ENCODE data around the gene AGBL5.
A peak's percentile ranks its signal among the peaks of the same experiment; 100 is the strongest.

AGBL5 gene

GRCh38 chr2:27039426-27039825, 12.0 kb upstream of the AGBL5 start:
- H2BK15ac ChIP-seq (ENCODE audit: low read length) = no peak overlapping the region
- no peaks in the 10 kb centered on the region for H3K9me3 ChIP-seq (replicated peaks in 1 of 2; ENCODE audit: control insufficient read depth in 2 of 2, insufficient read depth in 1 of 2, low read depth in 1 of 2, low read length in 2 of 2)
- no peak overlapping the region for H2BK5ac ChIP-seq (ENCODE audit: low read length)
- H3K14ac ChIP-seq (ENCODE audit: low read length) = no peak overlapping the region
- no peaks in the 10 kb centered on the region for H3K4me1 ChIP-seq (ENCODE audit: control insufficient read depth in 2 of 2, insufficient read depth in 1 of 2, low read depth in 1 of 2, low read length in 2 of 2)
- no CpG with 5 or more reads among the region's 6 CpGs for WGBS, 2 donors (ENCODE audit: extremely low coverage in 2 of 2, insufficient read length in 2 of 2, insufficient replicate concordance in 1 of 2)
- no peak overlapping the region for H3K4me2 ChIP-seq (ENCODE audit: insufficient read depth, low read length, poor library complexity, severe bottlenecking)
- no peaks in the 10 kb centered on the region for H3K27me3 ChIP-seq (ENCODE audit: control insufficient read depth in 3 of 3, insufficient read depth in 3 of 3, low read depth in 1 of 3, low read length in 3 of 3)
- peak overlapping the region; percentile 38 for H3K23ac ChIP-seq (ENCODE audit: low read depth, low read length, poor library complexity)
- no peak overlapping the region for H4K91ac ChIP-seq (ENCODE audit: low read depth, low read length, poor library complexity)
- H2AFZ ChIP-seq (ENCODE audit: low read length) = no peak overlapping the region
- H2BK12ac ChIP-seq (ENCODE audit: low read length) = no peak overlapping the region
- H3K27ac ChIP-seq (replicated peaks; ENCODE audit: low read length) = no peak overlapping the region
- H2AK5ac ChIP-seq (ENCODE audit: low read depth, low read length) = no peak overlapping the region
- no peak overlapping the region for H2BK120ac ChIP-seq (ENCODE audit: low read depth, low read length)
- H3K4ac ChIP-seq (ENCODE audit: low read length) = no peak overlapping the region
- H4K8ac ChIP-seq (ENCODE audit: low read depth, low read length) = no peak overlapping the region
- H3K79me1 ChIP-seq (ENCODE audit: low read depth, low read length) = no peaks in the 10 kb centered on the region
- H3K36me3 ChIP-seq (replicated peaks in 1 of 2; ENCODE audit: control insufficient read depth in 2 of 2, insufficient read depth in 2 of 2, low read length in 2 of 2) = peaks cover 52 to 78% of the 10 kb centered on the region in 2 donors
- H3K9ac ChIP-seq (ENCODE audit: low read depth, low read length, poor library complexity) = peak overlapping the region; percentile 31
- no peak overlapping the region for H3K18ac ChIP-seq (ENCODE audit: low read length)
- no peak overlapping the region for H3K4me3 ChIP-seq (ENCODE audit: low read length in 2 of 2)
- no peak for DNase-seq (ENCODE audit: low spot score)

GRCh38 chr2:27039871-27040270, 11.6 kb upstream of the AGBL5 start:
- Histone ChIP-seq H2AFZ (ENCODE audit: low read length) (no peak overlapping the region), H2BK15ac (ENCODE audit: low read length) (no peak overlapping the region), H3K79me1 (ENCODE audit: low read depth, low read length) (no peaks in the 10 kb centered on the region), H2AK5ac (ENCODE audit: low read depth, low read length) (no peak overlapping the region), H3K36me3 (replicated peaks in 1 of 2; ENCODE audit: control insufficient read depth in 2 of 2, insufficient read depth in 2 of 2, low read length in 2 of 2) (peaks cover 52 to 76% of the 10 kb centered on the region in 2 donors), H2BK5ac (ENCODE audit: low read length) (no peak overlapping the region), H2BK120ac (ENCODE audit: low read depth, low read length) (no peak overlapping the region), H3K4me3 (ENCODE audit: low read length in 2 of 2) (no peak overlapping the region), H3K27ac (replicated peaks; ENCODE audit: low read length) (no peak overlapping the region), H3K9ac (ENCODE audit: low read depth, low read length, poor library complexity) (no peak overlapping the region), H3K4me1 (ENCODE audit: control insufficient read depth in 2 of 2, insufficient read depth in 1 of 2, low read depth in 1 of 2, low read length in 2 of 2) (no peaks in the 10 kb centered on the region), H3K4ac (ENCODE audit: low read length) (no peak overlapping the region), H3K23ac (ENCODE audit: low read depth, low read length, poor library complexity) (no peak overlapping the region), H3K14ac (ENCODE audit: low read length) (no peak overlapping the region), H3K18ac (ENCODE audit: low read length) (no peak overlapping the region), H2BK12ac (ENCODE audit: low read length) (no peak overlapping the region), H4K91ac (ENCODE audit: low read depth, low read length, poor library complexity) (no peak overlapping the region), H3K9me3 (replicated peaks in 1 of 2; ENCODE audit: control insufficient read depth in 2 of 2, insufficient read depth in 1 of 2, low read depth in 1 of 2, low read length in 2 of 2) (no peaks in the 10 kb centered on the region), H3K27me3 (ENCODE audit: control insufficient read depth in 3 of 3, insufficient read depth in 3 of 3, low read depth in 1 of 3, low read length in 3 of 3) (no peaks in the 10 kb centered on the region), H4K8ac (ENCODE audit: low read depth, low read length) (no peak overlapping the region), H3K4me2 (ENCODE audit: insufficient read depth, low read length, poor library complexity, severe bottlenecking) (no peak overlapping the region)
- WGBS, 2 donors (ENCODE audit: extremely low coverage in 2 of 2, insufficient read length in 2 of 2, insufficient replicate concordance in 1 of 2) = no CpG with 5 or more reads among the region's 7 CpGs
- no peak for DNase-seq (ENCODE audit: low spot score)

GRCh38 chr2:27040282-27040681, 11.2 kb upstream of the AGBL5 start:
- H4K8ac ChIP-seq (ENCODE audit: low read depth, low read length) = no peak overlapping the region
- no peak overlapping the region for H3K18ac ChIP-seq (ENCODE audit: low read length)
- no peak overlapping the region for H3K14ac ChIP-seq (ENCODE audit: low read length)
- no peak overlapping the region for H3K27ac ChIP-seq (replicated peaks; ENCODE audit: low read length)
- no peak overlapping the region for H2BK12ac ChIP-seq (ENCODE audit: low read length)
- no CpG with 5 or more reads among the region's 8 CpGs for WGBS, 2 donors (ENCODE audit: extremely low coverage in 2 of 2, insufficient read length in 2 of 2, insufficient replicate concordance in 1 of 2)
- no peaks in the 10 kb centered on the region for H3K4me1 ChIP-seq (ENCODE audit: control insufficient read depth in 2 of 2, insufficient read depth in 1 of 2, low read depth in 1 of 2, low read length in 2 of 2)
- no peak overlapping the region for H2BK15ac ChIP-seq (ENCODE audit: low read length)
- H2AFZ ChIP-seq (ENCODE audit: low read length) = no peak overlapping the region
- no peak overlapping the region for H3K4ac ChIP-seq (ENCODE audit: low read length)
- H3K9me3 ChIP-seq (replicated peaks in 1 of 2; ENCODE audit: control insufficient read depth in 2 of 2, insufficient read depth in 1 of 2, low read depth in 1 of 2, low read length in 2 of 2) = no peaks in the 10 kb centered on the region
- no peak overlapping the region for H2AK5ac ChIP-seq (ENCODE audit: low read depth, low read length)
- H3K23ac ChIP-seq (ENCODE audit: low read depth, low read length, poor library complexity) = no peak overlapping the region
- H3K4me2 ChIP-seq (ENCODE audit: insufficient read depth, low read length, poor library complexity, severe bottlenecking) = no peak overlapping the region
- H2BK120ac ChIP-seq (ENCODE audit: low read depth, low read length) = no peak overlapping the region
- H3K27me3 ChIP-seq (ENCODE audit: control insufficient read depth in 3 of 3, insufficient read depth in 3 of 3, low read depth in 1 of 3, low read length in 3 of 3) = no peaks in the 10 kb centered on the region
- H3K4me3 ChIP-seq (ENCODE audit: low read length in 2 of 2) = no peak overlapping the region
- no peak for DNase-seq (ENCODE audit: low spot score)
- no peak overlapping the region for H4K91ac ChIP-seq (ENCODE audit: low read depth, low read length, poor library complexity)
- H3K36me3 ChIP-seq (replicated peaks in 1 of 2; ENCODE audit: control insufficient read depth in 2 of 2, insufficient read depth in 2 of 2, low read length in 2 of 2) = peaks cover 52 to 71% of the 10 kb centered on the region in 2 donors
- peak overlapping the region; percentile 31 for H2BK5ac ChIP-seq (ENCODE audit: low read length)
- H3K79me1 ChIP-seq (ENCODE audit: low read depth, low read length) = no peaks in the 10 kb centered on the region
- H3K9ac ChIP-seq (ENCODE audit: low read depth, low read length, poor library complexity) = no peak overlapping the region

- Histone ChIP-seq H2BK5ac (ENCODE audit: low read length) (no peak overlapping the region), H3K18ac (ENCODE audit: low read length) (no peak overlapping the region), H2BK12ac (ENCODE audit: low read length) (no peak overlapping the region), H4K8ac (ENCODE audit: low read depth, low read length) (no peak overlapping the region), H4K91ac (ENCODE audit: low read depth, low read length, poor library complexity) (no peak overlapping the region), H3K36me3 (replicated peaks in 1 of 2; ENCODE audit: control insufficient read depth in 2 of 2, insufficient read depth in 2 of 2, low read length in 2 of 2) (peaks cover 39 to 57% of the 10 kb centered on the region in 2 donors), H2AFZ (ENCODE audit: low read length) (no peak overlapping the region), H3K14ac (ENCODE audit: low read length) (no peak overlapping the region), H2BK15ac (ENCODE audit: low read length) (no peak overlapping the region), H2AK5ac (ENCODE audit: low read depth, low read length) (no peak overlapping the region), H3K4ac (ENCODE audit: low read length) (no peak overlapping the region), H3K27ac (replicated peaks; ENCODE audit: low read length) (no peak overlapping the region), H3K23ac (ENCODE audit: low read depth, low read length, poor library complexity) (no peak overlapping the region), H3K4me3 (ENCODE audit: low read length in 2 of 2) (no peak overlapping the region), H3K9ac (ENCODE audit: low read depth, low read length, poor library complexity) (no peak overlapping the region), H2BK120ac (ENCODE audit: low read depth, low read length) (no peak overlapping the region), H3K4me2 (ENCODE audit: insufficient read depth, low read length, poor library complexity, severe bottlenecking) (no peak overlapping the region), H3K79me1 (ENCODE audit: low read depth, low read length) (no peaks in the 10 kb centered on the region), H3K27me3 (ENCODE audit: control insufficient read depth in 3 of 3, insufficient read depth in 3 of 3, low read depth in 1 of 3, low read length in 3 of 3) (no peaks in the 10 kb centered on the region), H3K9me3 (replicated peaks in 1 of 2; ENCODE audit: control insufficient read depth in 2 of 2, insufficient read depth in 1 of 2, low read depth in 1 of 2, low read length in 2 of 2) (no peaks in the 10 kb centered on the region), H3K4me1 (ENCODE audit: control insufficient read depth in 2 of 2, insufficient read depth in 1 of 2, low read depth in 1 of 2, low read length in 2 of 2) (no peaks in the 10 kb centered on the region)
- no peak for DNase-seq (ENCODE audit: low spot score)
- no CpG with 5 or more reads among the region's 5 CpGs for WGBS, 2 donors (ENCODE audit: extremely low coverage in 2 of 2, insufficient read length in 2 of 2, insufficient replicate concordance in 1 of 2)
These were observed 9.7 kb upstream of the AGBL5 start for GRCh38 chr2:27041752-27042151.

Data from neuronal stem cell (in vitro differentiated cells).